Peyer's patch (tissue), 4 donors: Measurements from ENCODE around the gene BAD. TPM values are rescaled to one million over a fixed set of nuclear protein-coding genes. Genes with fewer than 3 reads are reported as not detected.
A peak's percentile ranks its signal among the peaks of the same experiment; 100 is the strongest.
"Not testable (repeated sequence)": the region's sequence is repeated elsewhere in the genome, so short reads cannot be mapped to it uniquely, and the experiment has no call there.

Source experiments
- DNase-seq, 3 donors: peaks; one replicate each; pipeline ENCODE4 v3.0.0-alpha.2; 2017 to 2019
- H3K27ac ChIP-seq, 4 donors: fragments of 200-600 bp; sonication (generic); one replicate each; pipeline ENCODE4 v1.5.1; 2016 to 2019
- H3K27me3 ChIP-seq, 2 donors: fragments of 200-600 bp; sonication (generic); one replicate each; pipeline ENCODE4 v1.5.1; 2019
- H3K36me3 ChIP-seq, 3 donors: fragments of 200-600 bp; sonication (generic); one replicate each; pipeline ENCODE4 v1.5.1; 2016 to 2019
- H3K4me1 ChIP-seq, 4 donors: fragments of 200-600 bp; sonication (generic); one replicate each; pipeline ENCODE4 v1.5.1; 2016 to 2019
- H3K4me3 ChIP-seq, 4 donors: fragments of 200-600 bp; sonication (generic); 1 replicate in 3 of 4; 2 replicates in 1 of 4; pipeline ENCODE4 v1.5.1; 2016 to 2019; ENCODE audit warnings: mild to moderate bottlenecking in 1 of 4
- H3K9me3 ChIP-seq, 4 donors: fragments of 200-600 bp; sonication (generic); one replicate each; pipeline ENCODE4 v1.5.1; 2016 to 2019; ENCODE audit warnings: mild to moderate bottlenecking in 1 of 4
- POLR2A ChIP-seq, 2 donors: fragments of 450-650 bp; IDR thresholded peaks; one replicate each; pipeline ENCODE4 v1.5.1; 2017; ENCODE audit warnings: antibody characterized with exemption in 2 of 2, mild to moderate bottlenecking in 2 of 2, moderate library complexity in 2 of 2
- total RNA-seq, 4 donors: library from RNA; depleted of rRNA; stranded (reverse); fragments of >200 nt; gene quantifications; one replicate each; pipeline ENCODE4 v1.1.0, GENCODE V29; 2016
- TF ChIP-seq, protein P1 (sequence below), 6 experiments: fragments of 450-650 bp in 4 of 6; fragments of 200-600 bp in 2 of 6; sonication (generic) in 1 of 6; IDR thresholded peaks; one replicate each; pipeline ENCODE4 v1.5.1; 2017 to 2019; ENCODE audit warnings: antibody characterized with exemption in 6 of 6, mild to moderate bottlenecking in 3 of 6, moderate library complexity in 1 of 6

Gene BAD
- total RNA-seq, 4 donors from 2014 or later, result 57.4 to 91.8 (median 63.7) TPM

- Histone ChIP-seq H3K4me3 (peak overlapping the region in 1 of 4 donors; percentile 18), H3K36me3 (peaks cover 0 to 36% (median 0%) of the 10 kb centered on the region in 3 donors), H3K27ac (peak overlapping the region; percentile 31 to 70 (median 46)), H3K4me1 (peaks cover 0 to 54% (median 0%) of the 10 kb centered on the region in 4 donors), H3K27me3 (no peaks in the 10 kb centered on the region), H3K9me3 (no peaks in the 10 kb centered on the region)
- no peak for TF ChIP-seq POLR2A (IDR thresholded peaks at IDR 0.05)
- TF ChIP-seq, protein P1, sequence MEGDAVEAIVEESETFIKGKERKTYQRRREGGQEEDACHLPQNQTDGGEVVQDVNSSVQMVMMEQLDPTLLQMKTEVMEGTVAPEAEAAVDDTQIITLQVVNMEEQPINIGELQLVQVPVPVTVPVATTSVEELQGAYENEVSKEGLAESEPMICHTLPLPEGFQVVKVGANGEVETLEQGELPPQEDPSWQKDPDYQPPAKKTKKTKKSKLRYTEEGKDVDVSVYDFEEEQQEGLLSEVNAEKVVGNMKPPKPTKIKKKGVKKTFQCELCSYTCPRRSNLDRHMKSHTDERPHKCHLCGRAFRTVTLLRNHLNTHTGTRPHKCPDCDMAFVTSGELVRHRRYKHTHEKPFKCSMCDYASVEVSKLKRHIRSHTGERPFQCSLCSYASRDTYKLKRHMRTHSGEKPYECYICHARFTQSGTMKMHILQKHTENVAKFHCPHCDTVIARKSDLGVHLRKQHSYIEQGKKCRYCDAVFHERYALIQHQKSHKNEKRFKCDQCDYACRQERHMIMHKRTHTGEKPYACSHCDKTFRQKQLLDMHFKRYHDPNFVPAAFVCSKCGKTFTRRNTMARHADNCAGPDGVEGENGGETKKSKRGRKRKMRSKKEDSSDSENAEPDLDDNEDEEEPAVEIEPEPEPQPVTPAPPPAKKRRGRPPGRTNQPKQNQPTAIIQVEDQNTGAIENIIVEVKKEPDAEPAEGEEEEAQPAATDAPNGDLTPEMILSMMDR (IDR thresholded peaks at IDR 0.05), result no peak
- no peak for DNase-seq
Observed at GRCh38 chr11:64313491-64314145, 29.2 kb upstream of the BAD start.

DNA sequence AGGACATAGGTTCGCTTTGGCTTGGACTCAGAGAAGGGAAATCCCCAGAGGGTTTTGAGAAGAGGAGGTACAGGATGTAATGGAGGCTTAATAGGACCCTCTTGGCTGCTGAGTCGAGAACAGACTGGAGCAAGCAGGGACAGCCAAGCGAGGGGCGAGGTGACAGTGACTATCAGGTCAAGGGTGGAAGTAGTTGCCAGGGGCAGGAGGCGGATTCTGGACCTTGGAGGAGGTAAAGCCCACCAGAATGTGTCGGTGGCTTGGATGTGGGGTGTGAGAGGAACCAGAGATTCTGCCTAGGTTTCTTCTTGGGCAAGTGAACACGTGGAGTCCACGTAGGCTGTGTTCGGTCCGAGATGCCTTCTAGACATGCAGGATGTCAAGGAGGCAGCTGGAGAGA, 28.5 kb upstream of the BAD start:
- Histone ChIP-seq H3K27ac (peak overlapping the region in 3 of 4 donors; percentile 38 to 70 (median 55)), H3K27me3 (no peaks in the 10 kb centered on the region), H3K4me1 (peaks cover 0 to 54% (median 0%) of the 10 kb centered on the region in 4 donors), H3K4me3 (no peak overlapping the region), H3K9me3 (no peaks in the 10 kb centered on the region), H3K36me3 (peaks cover 0 to 41% (median 0%) of the 10 kb centered on the region in 3 donors)
- TF ChIP-seq POLR2A (IDR thresholded peaks at IDR 0.05), result no peak
- TF ChIP-seq, protein P1 (IDR thresholded peaks at IDR 0.05), result no peak
- DNase-seq, result no peak

DNA sequence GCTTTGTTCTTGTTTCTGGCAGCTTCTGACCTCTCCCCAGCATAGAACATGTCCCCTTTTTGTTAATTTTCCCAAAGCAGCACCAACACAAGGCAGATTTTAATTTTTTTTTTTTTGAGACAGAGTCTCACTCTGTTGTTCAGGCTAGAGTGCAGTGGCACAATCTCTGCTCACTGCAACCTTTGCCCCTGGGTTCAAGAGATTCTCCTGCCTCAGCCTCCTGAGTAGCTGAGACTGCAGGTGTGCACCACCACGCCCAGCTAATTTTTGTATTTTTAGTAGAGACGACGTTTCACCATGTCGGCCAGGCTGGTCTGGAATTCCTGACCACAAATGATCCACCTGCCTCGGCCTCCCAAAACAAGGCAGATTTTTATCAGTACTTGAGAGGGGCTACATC, 23.3 kb upstream of the BAD start:
- H3K36me3 ChIP-seq, result peaks cover 0 to 16% (median 0%) of the 10 kb centered on the region in 3 donors
- peak overlapping the region in 2 of 4 donors; percentile 96 to 97 for H3K4me3 ChIP-seq
- not testable (repeated sequence) for H3K9me3 ChIP-seq, H3K27me3 ChIP-seq, DNase-seq
- peaks cover 3 to 40% (median 13%) of the 10 kb centered on the region in 4 donors for H3K4me1 ChIP-seq
- peak overlapping the region in 3 of 4 donors; percentile 85 to 100 (median 98) for H3K27ac ChIP-seq

- Histone ChIP-seq H3K4me1 (peaks cover 3 to 34% (median 13%) of the 10 kb centered on the region in 4 donors), H3K27me3 (no peaks in the 10 kb centered on the region), H3K4me3 (peak overlapping the region; percentile 82 to 97 (median 92)), H3K27ac (peak overlapping the region; percentile 85 to 100 (median 96)), H3K36me3 (peaks cover 0 to 13% (median 0%) of the 10 kb centered on the region in 3 donors), H3K9me3 (no peaks in the 10 kb centered on the region)
- peak in 2 of 3 donors; percentile 69 to 78 for DNase-seq
- TF ChIP-seq, protein P1 (IDR thresholded peaks at IDR 0.05), result no peak
Observed at GRCh38 chr11:64306876-64307622, 22.6 kb upstream of the BAD start.

DNA sequence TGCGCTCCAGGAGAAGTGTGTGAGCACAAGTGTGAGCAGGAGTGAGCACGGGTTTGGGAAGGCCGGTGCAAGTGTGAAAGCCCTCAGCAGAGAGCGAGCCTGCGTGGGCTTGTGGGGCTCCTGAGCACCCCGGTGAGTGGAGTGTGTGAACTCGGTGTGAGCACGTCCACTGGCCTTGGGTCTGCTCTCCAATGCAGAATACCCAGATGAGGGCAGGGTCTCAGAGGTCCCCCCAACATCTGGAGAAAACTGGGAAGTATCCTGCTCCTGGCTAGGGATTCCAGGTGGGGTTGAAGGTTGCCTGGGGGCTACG, 22.1 kb upstream of the BAD start:
- H3K4me1 ChIP-seq, result peaks cover 3 to 34% (median 13%) of the 10 kb centered on the region in 4 donors
- no peaks in the 10 kb centered on the region for H3K27me3 ChIP-seq
- H3K4me3 ChIP-seq, result peak overlapping the region; percentile 82 to 97 (median 92)
- TF ChIP-seq POLR2A (IDR thresholded peaks at IDR 0.05), result peak in 1 of 2 donors; percentile 1
- TF ChIP-seq, protein P1 (IDR thresholded peaks at IDR 0.05), result no peak
- peak overlapping the region; percentile 85 to 100 (median 96) for H3K27ac ChIP-seq
- DNase-seq, result no peak
- peaks cover 0 to 13% (median 0%) of the 10 kb centered on the region in 3 donors for H3K36me3 ChIP-seq
- H3K9me3 ChIP-seq, result no peaks in the 10 kb centered on the region
